Measurements from ENCODE around the gene LRFN5. TPM values are rescaled to one million over a fixed set of nuclear protein-coding genes. Genes with fewer than 3 reads are reported as not detected.

Gene LRFN5
- total and polyA plus RNA-seq, 2 donors (not counting 1 experiment from before 2014, with no cell fraction given): 0.14 to 3.6 TPM

GRCh38 chr14:41634286-41634685, 27.6 kb downstream of the LRFN5 start:
- H4K20me1 ChIP-seq (ENCODE audit: control insufficient read depth, extremely low read depth, insufficient read depth, low read length): no peaks in the 10 kb centered on the region
- no peak for TF ChIP-seq CTCF (conservative IDR thresholded peaks at IDR 0.05 in 1 of 2, IDR thresholded peaks at IDR 0.05 in 1 of 2; ENCODE audit: low read depth in 1 of 2, low read length in 2 of 2)
- TF ChIP-seq EZH2 (IDR thresholded peaks at IDR 0.05; ENCODE audit: low read length, missing control alignments): no peak
- no peaks in the 10 kb centered on the region for H3K4me1 ChIP-seq (ENCODE audit: control insufficient read depth, extremely low read depth, insufficient read depth, low read length)
- no peaks in the 10 kb centered on the region for H3K27me3 ChIP-seq (ENCODE audit: control insufficient read depth, insufficient read depth, low read length)
- H3K4me3 ChIP-seq (replicated peaks in 1 of 4; ENCODE audit: control extremely low read depth in 1 of 4, insufficient read depth in 1 of 4, low read depth in 3 of 4, low read length in 4 of 4): no peak overlapping the region
- DNase-seq (ENCODE audit: low read depth in 2 of 2): no peak
- no peaks in the 10 kb centered on the region for H3K9me3 ChIP-seq (ENCODE audit: control insufficient read depth, insufficient read depth, low read depth, low read length)
- H3K4me2 ChIP-seq (ENCODE audit: extremely low read depth, insufficient read depth, low read length): peak overlapping the region; percentile 10
- H3K79me2 ChIP-seq (ENCODE audit: control insufficient read depth, insufficient read depth, low read length): no peaks in the 10 kb centered on the region
- no peak overlapping the region for H2AFZ ChIP-seq (ENCODE audit: low read length)
- no peaks in the 10 kb centered on the region for H3K36me3 ChIP-seq (ENCODE audit: control insufficient read depth, insufficient read depth, low read length)
- no peak overlapping the region for H3K9ac ChIP-seq (ENCODE audit: insufficient read depth, low read length)
- H3K27ac ChIP-seq (ENCODE audit: insufficient read depth, low read length): no peak overlapping the region

GRCh38 chr14:41636492-41637392, 30.1 kb downstream of the LRFN5 start:
- Histone ChIP-seq H3K27me3 (ENCODE audit: control insufficient read depth, insufficient read depth, low read length) (no peaks in the 10 kb centered on the region), H3K4me2 (ENCODE audit: extremely low read depth, insufficient read depth, low read length) (no peak overlapping the region), H3K9me3 (ENCODE audit: control insufficient read depth, insufficient read depth, low read depth, low read length) (no peaks in the 10 kb centered on the region), H3K27ac (ENCODE audit: insufficient read depth, low read length) (no peak overlapping the region), H3K4me3 (replicated peaks in 1 of 4; ENCODE audit: control extremely low read depth in 1 of 4, insufficient read depth in 1 of 4, low read depth in 3 of 4, low read length in 4 of 4) (no peak overlapping the region), H3K79me2 (ENCODE audit: control insufficient read depth, insufficient read depth, low read length) (no peaks in the 10 kb centered on the region), H3K36me3 (ENCODE audit: control insufficient read depth, insufficient read depth, low read length) (no peaks in the 10 kb centered on the region), H2AFZ (ENCODE audit: low read length) (no peak overlapping the region), H4K20me1 (ENCODE audit: control insufficient read depth, extremely low read depth, insufficient read depth, low read length) (no peaks in the 10 kb centered on the region), H3K4me1 (ENCODE audit: control insufficient read depth, extremely low read depth, insufficient read depth, low read length) (no peaks in the 10 kb centered on the region), H3K9ac (ENCODE audit: insufficient read depth, low read length) (no peak overlapping the region)
- no peak for TF ChIP-seq EZH2 (IDR thresholded peaks at IDR 0.05; ENCODE audit: low read length, missing control alignments)
- no peak for TF ChIP-seq CTCF (conservative IDR thresholded peaks at IDR 0.05 in 1 of 2, IDR thresholded peaks at IDR 0.05 in 1 of 2; ENCODE audit: low read depth in 1 of 2, low read length in 2 of 2)
- peak in 1 of 2 donors; percentile 38 for DNase-seq (ENCODE audit: low read depth in 2 of 2)

- Histone ChIP-seq H2AFZ (ENCODE audit: low read length) (no peak overlapping the region), H3K79me2 (ENCODE audit: control insufficient read depth, insufficient read depth, low read length) (no peaks in the 10 kb centered on the region), H3K4me1 (ENCODE audit: control insufficient read depth, extremely low read depth, insufficient read depth, low read length) (no peaks in the 10 kb centered on the region), H4K20me1 (ENCODE audit: control insufficient read depth, extremely low read depth, insufficient read depth, low read length) (no peaks in the 10 kb centered on the region), H3K4me2 (ENCODE audit: extremely low read depth, insufficient read depth, low read length) (no peak overlapping the region), H3K36me3 (ENCODE audit: control insufficient read depth, insufficient read depth, low read length) (no peaks in the 10 kb centered on the region), H3K9ac (ENCODE audit: insufficient read depth, low read length) (no peak overlapping the region), H3K4me3 (replicated peaks in 1 of 4; ENCODE audit: control extremely low read depth in 1 of 4, insufficient read depth in 1 of 4, low read depth in 3 of 4, low read length in 4 of 4) (no peak overlapping the region), H3K27ac (ENCODE audit: insufficient read depth, low read length) (no peak overlapping the region), H3K9me3 (ENCODE audit: control insufficient read depth, insufficient read depth, low read depth, low read length) (no peaks in the 10 kb centered on the region), H3K27me3 (ENCODE audit: control insufficient read depth, insufficient read depth, low read length) (no peaks in the 10 kb centered on the region)
- DNase-seq (ENCODE audit: low read depth in 2 of 2): no peak
- TF ChIP-seq EZH2 (IDR thresholded peaks at IDR 0.05; ENCODE audit: low read length, missing control alignments) (no peak), CTCF (conservative IDR thresholded peaks at IDR 0.05 in 1 of 2, IDR thresholded peaks at IDR 0.05 in 1 of 2; ENCODE audit: low read depth in 1 of 2, low read length in 2 of 2) (no peak)
Observed at GRCh38 chr14:41641690-41642089, 35.0 kb downstream of the LRFN5 start.
